SK-N-SH treated with all-trans-retinoic acid at 6 μM for 48 hours (cell line): ENCODE results near the gene RPS19BP1.

Source experiments
- ATAC-seq: fragments of 200-7000 bp; cut with Tn5 transposase; 3 replicates; pipeline ENCODE4 v1.9.1; 2020; ENCODE audit warnings: mild to moderate bottlenecking, moderate library complexity
- BACH2 ChIP-seq: fragments of 250-450 bp; sonication (Bioruptor Pico); IDR thresholded peaks from 2 replicates; pipeline ENCODE4 v1.9.0; 2021; ENCODE audit warnings: mild to moderate bottlenecking, borderline replicate concordance
- CREB5 ChIP-seq: fragments of 250-450 bp; sonication (Bioruptor Pico); IDR thresholded peaks from 2 replicates; pipeline ENCODE4 v1.5.1; 2020; ENCODE audit warnings: low read depth, mild to moderate bottlenecking, moderate library complexity
- CSDC2 ChIP-seq: fragments of 250-450 bp; sonication (Bioruptor Pico); IDR thresholded peaks from 2 replicates; pipeline ENCODE4 v1.5.0; 2020; ENCODE audit warnings: mild to moderate bottlenecking, moderate library complexity
- ESRRG ChIP-seq: fragments of 250-450 bp; sonication (Bioruptor Pico); IDR thresholded peaks from 2 replicates; pipeline ENCODE4 v1.6.1; 2021; ENCODE audit warnings: mild to moderate bottlenecking
- ISL1 ChIP-seq: fragments of 250-450 bp; sonication (Bioruptor Pico); IDR thresholded peaks from 2 replicates; pipeline ENCODE4 v2.1.2; 2022; ENCODE audit warnings: mild to moderate bottlenecking, moderate library complexity
- PATZ1 ChIP-seq: fragments of 250-450 bp; sonication (Bioruptor Pico); IDR thresholded peaks from 2 replicates; pipeline ENCODE4 v1.8.0; 2020; ENCODE audit warnings: mild to moderate bottlenecking, moderate library complexity, borderline replicate concordance
- PPARA ChIP-seq: fragments of 250-450 bp; sonication (Bioruptor Pico); IDR thresholded peaks from 2 replicates; pipeline ENCODE4 v1.5.0; 2020; ENCODE audit warnings: mild to moderate bottlenecking, borderline replicate concordance
- RARB ChIP-seq: fragments of 250-450 bp; sonication (Bioruptor Pico); IDR thresholded peaks from 2 replicates; pipeline ENCODE4 v1.8.0; 2021; ENCODE audit warnings: mild to moderate bottlenecking, moderate library complexity
- SNAI2 ChIP-seq: fragments of 250-450 bp; sonication (Bioruptor Pico); IDR thresholded peaks from 2 replicates; pipeline ENCODE4 v1.5.0; 2020; ENCODE audit warnings: mild to moderate bottlenecking, moderate library complexity
- TCF4 ChIP-seq: fragments of 250-450 bp; sonication (Bioruptor Pico); IDR thresholded peaks from 2 replicates; pipeline ENCODE4 v1.8.0; 2021; ENCODE audit warnings: mild to moderate bottlenecking, moderate library complexity, borderline replicate concordance
- TOX ChIP-seq: fragments of 250-450 bp; sonication (Bioruptor Pico); IDR thresholded peaks from 2 replicates; pipeline ENCODE4 v1.8.0; 2021; ENCODE audit warnings: mild to moderate bottlenecking, moderate library complexity, borderline replicate concordance
- ZC3H10 ChIP-seq: fragments of 250-450 bp; sonication (Bioruptor Pico); IDR thresholded peaks from 2 replicates; pipeline ENCODE4 v1.5.1; 2021; ENCODE audit warnings: mild to moderate bottlenecking, moderate library complexity
- ZFP3 ChIP-seq: fragments of 250-450 bp; sonication (Bioruptor Pico); IDR thresholded peaks from 2 replicates; pipeline ENCODE4 v1.5.0; 2020; ENCODE audit warnings: mild to moderate bottlenecking, moderate library complexity
- ZFP30 ChIP-seq: fragments of 450-650 bp; formaldehyde crosslinking; IDR thresholded peaks from 2 replicates; pipeline ENCODE4 v1.5.0; 2022; ENCODE audit warnings: mild to moderate bottlenecking, moderate library complexity
- ZNF70 ChIP-seq: fragments of 450-650 bp; formaldehyde crosslinking; IDR thresholded peaks from 2 replicates; pipeline ENCODE4 v1.5.0; 2020; ENCODE audit warnings: mild to moderate bottlenecking, moderate library complexity
- ZNF8 ChIP-seq: fragments of 450-650 bp; formaldehyde crosslinking; IDR thresholded peaks from 2 replicates; pipeline ENCODE4 v1.5.0; 2020; ENCODE audit warnings: mild to moderate bottlenecking, moderate library complexity
- TF ChIP-seq, protein P1 (sequence below): fragments of 250-450 bp; sonication (Bioruptor Pico); IDR thresholded peaks from 2 replicates; pipeline ENCODE4 v1.5.1; 2021; ENCODE audit warnings: mild to moderate bottlenecking, moderate library complexity
- TF ChIP-seq, protein P2 (sequence below): fragments of 250-450 bp; sonication (Bioruptor Pico); IDR thresholded peaks from 2 replicates; pipeline ENCODE4 v1.5.0; 2020; ENCODE audit warnings: mild to moderate bottlenecking, moderate library complexity

RPS19BP1 gene

DNA sequence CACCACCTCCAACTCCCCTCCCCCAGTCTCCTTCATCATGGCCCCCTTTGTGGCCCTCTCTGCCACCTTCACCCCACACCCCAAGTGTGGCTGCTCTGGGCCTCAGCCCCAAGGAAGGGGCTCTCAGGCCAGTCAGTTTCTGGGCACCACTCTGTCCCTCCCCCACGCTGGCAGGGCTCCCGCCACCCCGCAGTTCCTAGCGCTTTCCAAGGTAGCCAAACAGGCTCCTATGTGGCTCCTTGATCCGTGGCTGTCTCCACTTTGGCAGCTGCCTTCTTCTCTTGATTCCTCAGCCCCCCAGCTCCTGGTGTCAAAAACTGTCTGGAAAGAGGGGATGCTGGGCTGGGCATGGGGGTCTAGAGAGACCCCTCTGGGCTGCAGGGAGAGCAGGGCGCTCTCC lies 27.6 kb upstream of the RPS19BP1 start:
- TF ChIP-seq ZFP3 (CRISPR knock-in tag) (no peak), CREB5 (CRISPR knock-in tag) (no peak), SNAI2 (CRISPR knock-in tag) (no peak), TCF4 (CRISPR knock-in tag) (no peak), CSDC2 (CRISPR knock-in tag) (no peak), PATZ1 (CRISPR knock-in tag) (no peak), ZFP30 (CRISPR knock-in tag) (no peak), PPARA (no peak), ISL1 (no peak), ZNF8 (CRISPR knock-in tag) (no peak), RARB (CRISPR knock-in tag) (no peak)
- TF ChIP-seq, protein P1, sequence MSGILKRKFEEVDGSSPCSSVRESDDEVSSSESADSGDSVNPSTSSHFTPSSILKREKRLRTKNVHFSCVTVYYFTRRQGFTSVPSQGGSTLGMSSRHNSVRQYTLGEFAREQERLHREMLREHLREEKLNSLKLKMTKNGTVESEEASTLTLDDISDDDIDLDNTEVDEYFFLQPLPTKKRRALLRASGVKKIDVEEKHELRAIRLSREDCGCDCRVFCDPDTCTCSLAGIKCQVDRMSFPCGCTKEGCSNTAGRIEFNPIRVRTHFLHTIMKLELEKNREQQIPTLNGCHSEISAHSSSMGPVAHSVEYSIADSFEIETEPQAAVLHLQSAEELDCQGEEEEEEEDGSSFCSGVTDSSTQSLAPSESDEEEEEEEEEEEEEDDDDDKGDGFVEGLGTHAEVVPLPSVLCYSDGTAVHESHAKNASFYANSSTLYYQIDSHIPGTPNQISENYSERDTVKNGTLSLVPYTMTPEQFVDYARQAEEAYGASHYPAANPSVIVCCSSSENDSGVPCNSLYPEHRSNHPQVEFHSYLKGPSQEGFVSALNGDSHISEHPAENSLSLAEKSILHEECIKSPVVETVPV = no peak
- no peak for ATAC-seq

- ATAC-seq = no peak; the same call in 2 of the 3 replicates
- TF ChIP-seq CREB5 (CRISPR knock-in tag) (no peak), SNAI2 (CRISPR knock-in tag) (no peak), ZFP30 (CRISPR knock-in tag) (no peak), ESRRG (CRISPR knock-in tag) (no peak), PATZ1 (CRISPR knock-in tag) (no peak), TCF4 (CRISPR knock-in tag) (no peak)
- TF ChIP-seq, protein P2, sequence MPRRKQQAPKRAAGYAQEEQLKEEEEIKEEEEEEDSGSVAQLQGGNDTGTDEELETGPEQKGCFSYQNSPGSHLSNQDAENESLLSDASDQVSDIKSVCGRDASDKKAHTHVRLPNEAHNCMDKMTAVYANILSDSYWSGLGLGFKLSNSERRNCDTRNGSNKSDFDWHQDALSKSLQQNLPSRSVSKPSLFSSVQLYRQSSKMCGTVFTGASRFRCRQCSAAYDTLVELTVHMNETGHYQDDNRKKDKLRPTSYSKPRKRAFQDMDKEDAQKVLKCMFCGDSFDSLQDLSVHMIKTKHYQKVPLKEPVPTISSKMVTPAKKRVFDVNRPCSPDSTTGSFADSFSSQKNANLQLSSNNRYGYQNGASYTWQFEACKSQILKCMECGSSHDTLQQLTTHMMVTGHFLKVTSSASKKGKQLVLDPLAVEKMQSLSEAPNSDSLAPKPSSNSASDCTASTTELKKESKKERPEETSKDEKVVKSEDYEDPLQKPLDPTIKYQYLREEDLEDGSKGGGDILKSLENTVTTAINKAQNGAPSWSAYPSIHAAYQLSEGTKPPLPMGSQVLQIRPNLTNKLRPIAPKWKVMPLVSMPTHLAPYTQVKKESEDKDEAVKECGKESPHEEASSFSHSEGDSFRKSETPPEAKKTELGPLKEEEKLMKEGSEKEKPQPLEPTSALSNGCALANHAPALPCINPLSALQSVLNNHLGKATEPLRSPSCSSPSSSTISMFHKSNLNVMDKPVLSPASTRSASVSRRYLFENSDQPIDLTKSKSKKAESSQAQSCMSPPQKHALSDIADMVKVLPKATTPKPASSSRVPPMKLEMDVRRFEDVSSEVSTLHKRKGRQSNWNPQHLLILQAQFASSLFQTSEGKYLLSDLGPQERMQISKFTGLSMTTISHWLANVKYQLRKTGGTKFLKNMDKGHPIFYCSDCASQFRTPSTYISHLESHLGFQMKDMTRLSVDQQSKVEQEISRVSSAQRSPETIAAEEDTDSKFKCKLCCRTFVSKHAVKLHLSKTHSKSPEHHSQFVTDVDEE (CRISPR knock-in tag) = no peak
Observed at GRCh38 chr22:39559456-39560105, 27.0 kb upstream of the RPS19BP1 start.

GRCh38 chr22:39558950-39559349 lies 26.4 kb upstream of the RPS19BP1 start:
- TF ChIP-seq ZC3H10 (no peak), PATZ1 (CRISPR knock-in tag) (no peak), ZNF70 (CRISPR knock-in tag) (no peak), PPARA (no peak), SNAI2 (CRISPR knock-in tag) (no peak), TOX (CRISPR knock-in tag) (no peak), ZNF8 (CRISPR knock-in tag) (no peak), BACH2 (CRISPR knock-in tag) (no peak)
- TF ChIP-seq, protein P2 (CRISPR knock-in tag) = no peak
- TF ChIP-seq, all 23 proteins: peak for 0
- no peak for ATAC-seq
